GM19395 (cell line): ENCODE results near the gene CFAP45.
A peak's percentile ranks its signal among the peaks of the same experiment; 100 is the strongest.

Source experiments
- ATAC-seq: cut with Tn5 transposase; IDR thresholded peaks from one replicate; pipeline ENCODE4 v1.9.1; 2021; ENCODE audit warnings: mild to moderate bottlenecking, moderate library complexity; ENCODE audit not compliant: unreplicated experiment

CFAP45 gene

GRCh38 chr1:159936273-159936904 is 36.4 kb upstream of the CFAP45 start:
- no peak for ATAC-seq

- ATAC-seq: no peak
Measured at GRCh38 chr1:159935719-159936272, 35.8 kb upstream of the CFAP45 start.

- no peak for ATAC-seq
Measured at GRCh38 chr1:159935305-159935704, 35.3 kb upstream of the CFAP45 start.

GRCh38 chr1:159934136-159935039 is 34.4 kb upstream of the CFAP45 start:
- no peak for ATAC-seq

- ATAC-seq: no peak
Measured at GRCh38 chr1:159933347-159933746, 33.4 kb upstream of the CFAP45 start.

GRCh38 chr1:159932296-159933285 is 32.6 kb upstream of the CFAP45 start:
- ATAC-seq: no peak

GRCh38 chr1:159931795-159932173 is 31.8 kb upstream of the CFAP45 start:
- ATAC-seq: no peak

- no peak for ATAC-seq
Measured at GRCh38 chr1:159931101-159931794, 31.3 kb upstream of the CFAP45 start.

- no peak for ATAC-seq
Measured at GRCh38 chr1:159930634-159931033, 30.7 kb upstream of the CFAP45 start.

- ATAC-seq: no peak
Measured at GRCh38 chr1:159930216-159930615, 30.3 kb upstream of the CFAP45 start.

GRCh38 chr1:159929155-159930051 is 29.4 kb upstream of the CFAP45 start:
- ATAC-seq: no peak

GRCh38 chr1:159928491-159929050 is 28.6 kb upstream of the CFAP45 start:
- no peak for ATAC-seq

- no peak for ATAC-seq
Measured at GRCh38 chr1:159927849-159928431, 28.0 kb upstream of the CFAP45 start.

- no peak for ATAC-seq
Measured at GRCh38 chr1:159927211-159927848, 27.4 kb upstream of the CFAP45 start.

- peak; percentile 3 for ATAC-seq
Measured at GRCh38 chr1:159925719-159926078, 25.7 kb upstream of the CFAP45 start.

GRCh38 chr1:159924791-159925718 is 25.1 kb upstream of the CFAP45 start, which contains the start of gene TAGLN2:
Gene TAGLN2, minus strand, starts transcription at chr1:159925507. Its CDS starts 4,998 bp downstream, at chr1:159920509.
- ATAC-seq: peak; percentile 61
